ENCODE results near the gene SMOC2.

- TF ChIP-seq EZH2 (IDR thresholded peaks at IDR 0.05; ENCODE audit: borderline replicate concordance, insufficient read depth, low read depth, low read length, poor library complexity, severe bottlenecking) (no peak), CTCF (IDR thresholded peaks at IDR 0.05) (no peak)
Measured at GRCh38 chr6:168634541-168635328, 193.8 kb downstream of the SMOC2 start.

All from B cell (primary cell).